OCI-LY7 (cell line): ENCODE data around the gene ZBTB8OS.

Experiments
- EZH2phosphoT487 ChIP-seq: fragments of 200-600 bp; sonication (generic); IDR thresholded peaks from 2 replicates; pipeline ENCODE4 v1.6.1; 2018; ENCODE audit warnings: low read depth, borderline replicate concordance, mild to moderate bottlenecking, mixed run types, antibody characterized with exemption, low read length, moderate library complexity, mixed read lengths
- TF ChIP-seq, protein P1 (sequence below): fragments of 200-600 bp; sonication (generic); conservative IDR thresholded peaks from 2 replicates; pipeline ENCODE4 v1.5.1; 2014; ENCODE audit warnings: mild to moderate bottlenecking, antibody characterized with exemption, low read length, moderate library complexity, mixed read lengths

DNA sequence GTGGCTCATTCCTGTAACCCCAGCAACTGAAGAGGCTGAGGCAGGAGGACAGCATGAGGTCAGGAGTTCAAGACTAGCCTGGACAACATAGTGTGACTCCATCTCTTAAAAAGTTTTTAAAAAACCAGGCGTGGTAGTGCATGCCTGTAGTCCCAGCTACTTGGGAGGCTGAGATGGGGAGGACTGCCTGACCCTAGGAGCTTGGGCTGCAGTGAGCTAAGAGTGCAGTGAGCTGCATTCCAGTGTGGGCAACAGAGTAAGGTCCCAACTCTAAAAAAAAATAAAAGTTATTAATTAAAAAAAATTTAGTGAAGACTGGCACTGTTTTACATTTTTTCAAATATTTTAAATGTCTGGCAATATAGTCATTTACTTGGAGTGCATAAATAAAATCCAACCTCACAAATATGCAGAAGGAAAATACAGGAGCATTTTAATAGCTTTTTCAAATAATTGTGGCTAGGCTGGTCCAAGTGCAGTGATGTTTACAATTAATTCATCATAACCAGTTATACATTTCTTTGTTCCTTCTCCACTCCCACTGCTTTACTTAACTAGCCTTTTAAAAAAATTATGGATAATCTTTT, 10.8 kb downstream of the ZBTB8OS start:
- TF ChIP-seq, protein P1, sequence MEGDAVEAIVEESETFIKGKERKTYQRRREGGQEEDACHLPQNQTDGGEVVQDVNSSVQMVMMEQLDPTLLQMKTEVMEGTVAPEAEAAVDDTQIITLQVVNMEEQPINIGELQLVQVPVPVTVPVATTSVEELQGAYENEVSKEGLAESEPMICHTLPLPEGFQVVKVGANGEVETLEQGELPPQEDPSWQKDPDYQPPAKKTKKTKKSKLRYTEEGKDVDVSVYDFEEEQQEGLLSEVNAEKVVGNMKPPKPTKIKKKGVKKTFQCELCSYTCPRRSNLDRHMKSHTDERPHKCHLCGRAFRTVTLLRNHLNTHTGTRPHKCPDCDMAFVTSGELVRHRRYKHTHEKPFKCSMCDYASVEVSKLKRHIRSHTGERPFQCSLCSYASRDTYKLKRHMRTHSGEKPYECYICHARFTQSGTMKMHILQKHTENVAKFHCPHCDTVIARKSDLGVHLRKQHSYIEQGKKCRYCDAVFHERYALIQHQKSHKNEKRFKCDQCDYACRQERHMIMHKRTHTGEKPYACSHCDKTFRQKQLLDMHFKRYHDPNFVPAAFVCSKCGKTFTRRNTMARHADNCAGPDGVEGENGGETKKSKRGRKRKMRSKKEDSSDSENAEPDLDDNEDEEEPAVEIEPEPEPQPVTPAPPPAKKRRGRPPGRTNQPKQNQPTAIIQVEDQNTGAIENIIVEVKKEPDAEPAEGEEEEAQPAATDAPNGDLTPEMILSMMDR, result no peak
- no peak for TF ChIP-seq EZH2phosphoT487
